CD4-positive, CD25-positive, alpha-beta regulatory T cell (primary cell): ENCODE data around the gene ANKS6. TPM values are rescaled to one million over a fixed set of nuclear protein-coding genes. Genes with fewer than 3 reads are reported as not detected.

ENCODE experiments used
- ATAC-seq, 2 donors: fragments of 150-1000 bp; cut with Tn5 transposase; one replicate each; pipeline ENCODE4 v1.10.0; 2021; ENCODE audit warnings: low read depth in 2 of 2, moderate number of reproducible peaks in 2 of 2, moderate library complexity in 1 of 2
- DNase-seq, 3 donors: peaks; one replicate each; pipeline versions ENCODE4 v3.0.0 to v3.0.0-alpha.2; 2012 to 2022; ENCODE audit warnings: mixed read lengths in 1 of 3
- H3K27ac ChIP-seq: one replicate; pipeline ENCODE4 v1.7.0; 2013; ENCODE audit warnings: mild to moderate bottlenecking, low read length; ENCODE audit not compliant: insufficient read depth, poor library complexity, severe bottlenecking
- H3K27me3 ChIP-seq: one replicate; pipeline ENCODE4 v1.7.0; 2013; ENCODE audit warnings: low read length; ENCODE audit not compliant: control insufficient read depth, insufficient read depth
- H3K36me3 ChIP-seq: one replicate; pipeline ENCODE4 v1.7.0; 2013; ENCODE audit warnings: mild to moderate bottlenecking, low read length, moderate library complexity; ENCODE audit not compliant: control insufficient read depth, insufficient read depth
- H3K4me1 ChIP-seq: 2 replicates; pipeline ENCODE4 v1.7.0; 2013; ENCODE audit warnings: mild to moderate bottlenecking, low read length; ENCODE audit not compliant: insufficient read depth, control insufficient read depth, poor library complexity, severe bottlenecking
- H3K4me3 ChIP-seq: one replicate; pipeline ENCODE4 v1.7.0; 2013; ENCODE audit warnings: low read depth, mild to moderate bottlenecking, low read length, moderate library complexity
- H3K9me3 ChIP-seq, 2 experiments: 1 replicate in 1 of 2; 2 replicates in 1 of 2; pipeline ENCODE4 v1.7.0; 2013; ENCODE audit warnings: low read length in 2 of 2, mild to moderate bottlenecking in 1 of 2, moderate library complexity in 1 of 2; ENCODE audit not compliant: control insufficient read depth in 2 of 2
- H3K27ac Mint-ChIP-seq, 3 donors: one replicate each; pipeline ENCODE4 v1.8.0; 2020 to 2022; ENCODE audit warnings: mild to moderate bottlenecking in 3 of 3, mixed read lengths in 3 of 3, moderate library complexity in 2 of 3
- H3K27me3 Mint-ChIP-seq: one replicate; pipeline ENCODE4 v1.8.0; 2022; ENCODE audit warnings: mild to moderate bottlenecking, mixed read lengths
- H3K36me3 Mint-ChIP-seq: one replicate; pipeline ENCODE4 v1.8.0; 2020; ENCODE audit warnings: mixed read lengths
- H3K4me1 Mint-ChIP-seq, 4 donors: one replicate each; pipeline ENCODE4 v1.8.0; 2020 to 2022; ENCODE audit warnings: mixed read lengths in 4 of 4, mild to moderate bottlenecking in 1 of 4
- H3K4me3 Mint-ChIP-seq, 4 donors: one replicate each; pipeline ENCODE4 v1.8.0; 2020 to 2022; ENCODE audit warnings: mild to moderate bottlenecking in 4 of 4, mixed read lengths in 4 of 4, moderate library complexity in 3 of 4
- H3K9me3 Mint-ChIP-seq, 7 donors: one replicate each; pipeline ENCODE4 v1.8.0; 2020 to 2022; ENCODE audit warnings: mixed read lengths in 7 of 7, mild to moderate bottlenecking in 3 of 7, moderate library complexity in 2 of 7
- polyA plus RNA-seq, 4 donors: library from polyadenylated mRNA; unstranded; fragments of 300-500 nt; fragmentation: Illumina TruSeq; gene quantifications; one replicate each; pipeline ENCODE4 v1.2.3, GENCODE V29; 2021
- total RNA-seq: library from RNA; stranded (reverse); gene quantifications from one replicate; pipeline ENCODE4 v1.2.3, GENCODE V29; 2022

The ANKS6 gene
- total and polyA plus RNA-seq, 5 donors from 2014 or later = 2.4 to 8.2 (median 2.6) TPM

GRCh38 chr9:98720402-98720801 is 76.0 kb downstream of the ANKS6 start:
- peaks cover 7% of the 10 kb centered on the region for H3K27me3 ChIP-seq
- Mint-ChIP-seq H3K36me3 (no peaks in the 10 kb centered on the region), H3K4me3 (no peak overlapping the region), H3K27ac (no peak overlapping the region), H3K9me3 (peaks cover 0 to 8% (median 4%) of the 10 kb centered on the region in 7 donors), H3K4me1 (no peaks in the 10 kb centered on the region), H3K27me3 (peaks cover 37% of the 10 kb centered on the region)
- no peaks in the 10 kb centered on the region for H3K4me1 ChIP-seq
- no peak overlapping the region for H3K4me3 ChIP-seq
- no peak overlapping the region for H3K27ac ChIP-seq
- ATAC-seq = no peak
- H3K9me3 ChIP-seq = no peaks in the 10 kb centered on the region
- H3K36me3 ChIP-seq = no peaks in the 10 kb centered on the region
- DNase-seq = no peak

- H3K9me3 Mint-ChIP-seq = peaks cover 0 to 8% (median 3%) of the 10 kb centered on the region in 7 donors
- Histone ChIP-seq H3K9me3 (no peaks in the 10 kb centered on the region), H3K36me3 (no peaks in the 10 kb centered on the region), H3K4me1 (no peaks in the 10 kb centered on the region), H3K27me3 (peaks cover 6% of the 10 kb centered on the region), H3K4me3 (no peak overlapping the region), H3K27ac (no peak overlapping the region)
- H3K27me3 Mint-ChIP-seq = peaks cover 36% of the 10 kb centered on the region
- H3K4me3 Mint-ChIP-seq = no peak overlapping the region
- H3K36me3 Mint-ChIP-seq = no peaks in the 10 kb centered on the region
- ATAC-seq (no peak), DNase-seq (no peak)
- no peak overlapping the region for H3K27ac Mint-ChIP-seq
- no peaks in the 10 kb centered on the region for H3K4me1 Mint-ChIP-seq
Observed at GRCh38 chr9:98719055-98719454, 77.3 kb downstream of the ANKS6 start.

DNA sequence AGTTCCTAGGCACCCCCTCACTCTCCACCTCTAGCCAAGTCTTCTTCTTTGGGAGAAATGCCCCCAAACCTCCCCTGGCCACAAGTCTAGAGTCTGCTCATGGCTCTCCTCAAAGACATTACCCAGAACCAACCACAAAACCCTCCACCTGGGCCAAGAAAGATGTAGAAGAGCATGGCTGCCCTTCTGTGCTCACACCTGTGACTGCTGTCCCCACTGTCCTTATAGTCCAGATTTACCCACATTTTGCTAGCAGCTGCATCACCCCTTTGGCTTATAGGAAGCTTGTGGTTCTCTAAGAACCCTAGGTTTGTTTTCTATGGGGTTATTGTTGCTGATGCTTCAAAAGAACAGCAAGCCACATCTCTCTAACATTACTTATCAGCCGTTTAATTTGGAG is 81.5 kb downstream of the ANKS6 start:
- H3K27ac Mint-ChIP-seq = no peak overlapping the region
- DNase-seq = no peak
- Histone ChIP-seq H3K9me3 (no peaks in the 10 kb centered on the region), H3K36me3 (no peaks in the 10 kb centered on the region), H3K27me3 (peaks cover 17% of the 10 kb centered on the region), H3K4me3 (no peak overlapping the region), H3K4me1 (no peaks in the 10 kb centered on the region), H3K27ac (no peak overlapping the region)
- H3K27me3 Mint-ChIP-seq = peaks cover 31% of the 10 kb centered on the region
- H3K9me3 Mint-ChIP-seq = peaks cover 0 to 2% (median 0%) of the 10 kb centered on the region in 7 donors
- peaks cover 0 to 2% (median 0%) of the 10 kb centered on the region in 4 donors for H3K4me1 Mint-ChIP-seq
- ATAC-seq = no peak
- H3K4me3 Mint-ChIP-seq = no peak overlapping the region
- no peaks in the 10 kb centered on the region for H3K36me3 Mint-ChIP-seq

GRCh38 chr9:98712987-98713386 is 83.4 kb downstream of the ANKS6 start:
- no peak overlapping the region for H3K27ac ChIP-seq
- no peaks in the 10 kb centered on the region for H3K9me3 ChIP-seq
- Mint-ChIP-seq H3K27me3 (peaks cover 30% of the 10 kb centered on the region), H3K27ac (no peak overlapping the region), H3K9me3 (peaks cover 0 to 2% (median 0%) of the 10 kb centered on the region in 7 donors), H3K4me1 (peaks cover 0 to 5% (median 0%) of the 10 kb centered on the region in 4 donors), H3K36me3 (no peaks in the 10 kb centered on the region), H3K4me3 (no peak overlapping the region)
- DNase-seq (no peak), ATAC-seq (no peak)
- no peaks in the 10 kb centered on the region for H3K4me1 ChIP-seq
- no peak overlapping the region for H3K4me3 ChIP-seq
- peaks cover 17% of the 10 kb centered on the region for H3K27me3 ChIP-seq
- no peaks in the 10 kb centered on the region for H3K36me3 ChIP-seq

- H3K27me3 Mint-ChIP-seq = peaks cover 45% of the 10 kb centered on the region
- Histone ChIP-seq H3K4me3 (no peak overlapping the region), H3K27ac (no peak overlapping the region), H3K36me3 (no peaks in the 10 kb centered on the region), H3K4me1 (peaks cover 3% of the 10 kb centered on the region), H3K27me3 (peaks cover 23% of the 10 kb centered on the region), H3K9me3 (no peaks in the 10 kb centered on the region)
- ATAC-seq (no peak), DNase-seq (no peak)
- no peaks in the 10 kb centered on the region for H3K9me3 Mint-ChIP-seq
- no peaks in the 10 kb centered on the region for H3K36me3 Mint-ChIP-seq
- H3K4me1 Mint-ChIP-seq = peaks cover 0 to 11% (median under 1%) of the 10 kb centered on the region in 4 donors
- peak overlapping the region in 1 of 4 donors; percentile 10 for H3K4me3 Mint-ChIP-seq
- H3K27ac Mint-ChIP-seq = no peak overlapping the region
Observed at GRCh38 chr9:98709968-98710965, 86.1 kb downstream of the ANKS6 start.

- Mint-ChIP-seq H3K27ac (peak within 1 kb of the TSS in 1 of 3 donors; percentile 48), H3K36me3 (no peaks in the 10 kb centered on the region), H3K4me3 (peak within 1 kb of the TSS in 1 of 4 donors; percentile 24), H3K27me3 (peaks cover 55% of the 10 kb centered on the region), H3K4me1 (peaks cover 0 to 11% (median under 1%) of the 10 kb centered on the region in 4 donors), H3K9me3 (no peaks in the 10 kb centered on the region)
- no peaks in the 10 kb centered on the region for H3K36me3 ChIP-seq
- H3K27ac ChIP-seq = no peak within 1 kb of the TSS
- DNase-seq (no peak), ATAC-seq (no peak)
- no peak within 1 kb of the TSS for H3K4me3 ChIP-seq
- no peaks in the 10 kb centered on the region for H3K9me3 ChIP-seq
- peaks cover 3% of the 10 kb centered on the region for H3K4me1 ChIP-seq
- H3K27me3 ChIP-seq = peaks cover 25% of the 10 kb centered on the region
Observed at GRCh38 chr9:98708933-98709911, 87.1 kb downstream of the ANKS6 start, which contains the start of gene GABBR2. Gene GABBR2 (minus strand): TSS chr9:98708935. CDS start chr9:98708737, 198 bp downstream.
